Measurements from ENCODE around the gene PTPRN2. TPM values are rescaled to one million over a fixed set of nuclear protein-coding genes. Genes with fewer than 3 reads are reported as not detected.

PTPRN2 gene
- total RNA-seq, 1 experiment from 2014 or later, result not detected

DNA sequence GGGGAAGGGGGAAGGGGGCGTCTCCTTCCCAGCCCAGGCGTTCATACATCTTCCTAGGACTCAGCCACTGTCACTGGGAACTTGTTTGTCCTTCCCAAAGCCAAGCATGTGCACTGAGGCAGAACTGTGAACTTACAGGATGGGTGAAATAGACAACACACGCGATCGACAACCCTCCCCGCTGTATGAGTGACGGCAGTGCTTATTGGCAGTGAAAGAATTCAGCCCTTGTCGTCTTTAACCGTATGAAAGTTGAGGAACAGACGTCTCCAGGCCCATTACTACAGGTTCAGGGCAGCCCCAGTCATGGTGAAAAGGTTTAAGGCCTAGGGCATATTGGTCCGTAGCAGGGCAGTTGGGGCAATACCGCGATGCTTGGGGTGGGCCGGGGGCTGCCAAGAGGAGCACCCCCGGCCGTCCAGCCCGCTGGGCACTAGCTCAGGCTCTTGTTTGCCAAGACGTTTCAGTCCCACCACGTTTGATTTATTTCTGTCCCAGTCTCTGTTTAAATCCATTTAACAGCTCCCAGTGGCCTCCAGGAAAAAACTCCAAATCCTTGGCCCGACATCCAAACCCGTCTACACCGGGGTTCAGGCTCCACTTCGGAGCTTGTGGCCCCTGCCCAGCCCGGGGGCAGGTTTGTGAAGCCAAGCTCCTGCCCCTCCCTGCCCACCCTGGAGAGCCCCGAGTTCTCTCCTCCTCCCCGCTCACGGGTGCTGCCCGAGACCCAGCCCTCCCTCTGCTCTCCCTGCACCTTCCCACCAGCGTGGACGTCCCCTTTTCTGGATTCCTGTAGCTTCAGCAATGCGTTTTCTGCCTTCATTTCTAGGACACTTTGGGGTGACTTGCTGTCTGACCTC lies 1091.0 kb downstream of the PTPRN2 start:
- POLR2A ChIA-PET (ENCODE audit: unreplicated experiment), result no interaction called here
- CTCF ChIA-PET, result no interaction called here

DNA sequence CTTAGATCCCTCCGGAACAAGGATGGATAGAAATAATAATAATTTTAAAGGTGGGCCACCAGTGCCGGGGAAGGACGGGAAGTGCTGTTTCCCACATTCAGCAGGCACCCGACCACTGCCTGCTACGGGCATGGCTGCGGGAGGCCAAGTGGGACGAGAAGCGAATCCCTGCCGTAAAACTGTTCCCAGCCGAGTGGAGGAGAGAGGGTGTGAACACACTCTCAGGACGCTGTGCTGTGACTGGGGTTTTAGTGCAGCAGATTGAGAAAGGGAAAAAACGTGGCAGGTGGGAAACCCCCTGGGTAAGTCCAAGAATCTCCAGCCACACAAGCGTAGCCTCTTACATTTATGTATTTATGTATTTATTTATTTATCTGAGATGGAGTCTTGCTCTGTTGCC lies 1092.0 kb downstream of the PTPRN2 start:
- BruUV-seq (replicated peaks), result no TSS peak
- Histone ChIP-seq H3K4me3 (no peak overlapping the region), H3K9me2 (ENCODE audit: insufficient read depth) (no peaks in the 10 kb centered on the region), H3K27me3 (ENCODE audit: insufficient read depth, low read depth) (peaks cover 87% of the 10 kb centered on the region), H3K4me1 (replicated peaks; ENCODE audit: insufficient read depth) (no peaks in the 10 kb centered on the region), H3K36me3 (ENCODE audit: low read depth) (no peaks in the 10 kb centered on the region), H3K4me2 (no peak overlapping the region), H3K27ac (no peak overlapping the region), H2AFZ (no peak overlapping the region), H3K9me3 (ENCODE audit: insufficient read depth, low read depth) (0 out of 2 replicates have a peak, but pooled peaks cover 11% of the 10 kb centered on the region), H3F3A (ENCODE audit: insufficient read depth, low read depth) (peaks cover 5% of the 10 kb centered on the region), H4K20me1 (ENCODE audit: insufficient read depth) (no peaks in the 10 kb centered on the region), H3K79me2 (ENCODE audit: low read depth) (no peaks in the 10 kb centered on the region)
- intact Hi-C loops (cut with micrococcal nuclease; ENCODE audit: unreplicated experiment), result no loop called here
- 0 out of 2 replicates have a peak, but pooled peaks have one; percentile 55 for TF ChIP-seq EZH2 (IDR thresholded peaks at IDR 0.05; ENCODE audit: low read depth)
- TF ChIP-seq, protein P1, sequence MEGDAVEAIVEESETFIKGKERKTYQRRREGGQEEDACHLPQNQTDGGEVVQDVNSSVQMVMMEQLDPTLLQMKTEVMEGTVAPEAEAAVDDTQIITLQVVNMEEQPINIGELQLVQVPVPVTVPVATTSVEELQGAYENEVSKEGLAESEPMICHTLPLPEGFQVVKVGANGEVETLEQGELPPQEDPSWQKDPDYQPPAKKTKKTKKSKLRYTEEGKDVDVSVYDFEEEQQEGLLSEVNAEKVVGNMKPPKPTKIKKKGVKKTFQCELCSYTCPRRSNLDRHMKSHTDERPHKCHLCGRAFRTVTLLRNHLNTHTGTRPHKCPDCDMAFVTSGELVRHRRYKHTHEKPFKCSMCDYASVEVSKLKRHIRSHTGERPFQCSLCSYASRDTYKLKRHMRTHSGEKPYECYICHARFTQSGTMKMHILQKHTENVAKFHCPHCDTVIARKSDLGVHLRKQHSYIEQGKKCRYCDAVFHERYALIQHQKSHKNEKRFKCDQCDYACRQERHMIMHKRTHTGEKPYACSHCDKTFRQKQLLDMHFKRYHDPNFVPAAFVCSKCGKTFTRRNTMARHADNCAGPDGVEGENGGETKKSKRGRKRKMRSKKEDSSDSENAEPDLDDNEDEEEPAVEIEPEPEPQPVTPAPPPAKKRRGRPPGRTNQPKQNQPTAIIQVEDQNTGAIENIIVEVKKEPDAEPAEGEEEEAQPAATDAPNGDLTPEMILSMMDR (conservative IDR thresholded peaks at IDR 0.05), result no peak
- ChIA-PET CTCF (no interaction called here), POLR2A (ENCODE audit: unreplicated experiment) (no interaction called here)
- DNase-seq, result no peak

More for the DNA sequence above, 1091.0 kb downstream of the PTPRN2 start:
- Histone ChIP-seq H3K27ac (no peak overlapping the region), H3K27me3 (ENCODE audit: insufficient read depth, low read depth) (peaks cover 94% of the 10 kb centered on the region), H3K9me3 (ENCODE audit: insufficient read depth, low read depth) (0 out of 2 replicates have a peak, but pooled peaks cover 6% of the 10 kb centered on the region), H3K4me1 (replicated peaks; ENCODE audit: insufficient read depth) (no peaks in the 10 kb centered on the region), H3F3A (ENCODE audit: insufficient read depth, low read depth) (no peaks in the 10 kb centered on the region), H3K36me3 (ENCODE audit: low read depth) (no peaks in the 10 kb centered on the region), H3K79me2 (ENCODE audit: low read depth) (no peaks in the 10 kb centered on the region), H3K9me2 (ENCODE audit: insufficient read depth) (no peaks in the 10 kb centered on the region), H4K20me1 (ENCODE audit: insufficient read depth) (no peaks in the 10 kb centered on the region), H2AFZ (no peak overlapping the region), H3K4me2 (no peak overlapping the region), H3K4me3 (no peak overlapping the region)
- intact Hi-C loops (cut with micrococcal nuclease; ENCODE audit: unreplicated experiment), result no loop called here
- TF ChIP-seq, protein P1 (conservative IDR thresholded peaks at IDR 0.05), result no peak
- TF ChIP-seq EZH2 (IDR thresholded peaks at IDR 0.05; ENCODE audit: low read depth), result no peak
- DNase-seq, result no peak
- BruUV-seq (replicated peaks), result no TSS peak

DNA sequence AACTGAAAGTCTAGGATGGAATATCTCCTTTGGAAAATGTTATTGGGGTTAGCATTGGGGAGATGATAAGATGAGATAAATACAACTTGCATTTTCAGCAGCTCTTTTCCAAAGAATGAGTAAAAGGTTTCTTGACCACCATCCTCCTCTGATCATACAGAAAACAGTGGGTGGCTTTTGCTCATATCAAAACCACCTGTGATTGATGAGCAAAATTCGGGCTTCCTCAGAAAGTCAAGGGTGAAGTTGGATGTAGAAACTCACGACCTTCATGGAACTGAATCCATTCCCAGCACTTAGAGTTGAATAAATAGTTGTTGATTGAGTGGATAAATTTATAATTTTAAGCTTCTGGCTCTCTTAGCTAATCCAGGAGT lies 1092.5 kb downstream of the PTPRN2 start:
- H3K79me2 ChIP-seq (ENCODE audit: low read depth), result no peaks in the 10 kb centered on the region
- H3F3A ChIP-seq (ENCODE audit: insufficient read depth, low read depth), result peaks cover 9% of the 10 kb centered on the region
- POLR2A ChIA-PET (ENCODE audit: unreplicated experiment), result no interaction called here
- H3K4me2 ChIP-seq, result no peak overlapping the region
- BruUV-seq (replicated peaks), result no TSS peak
- peaks cover 82% of the 10 kb centered on the region for H3K27me3 ChIP-seq (ENCODE audit: insufficient read depth, low read depth)
- H3K4me3 ChIP-seq, result no peak overlapping the region
- no peaks in the 10 kb centered on the region for H3K36me3 ChIP-seq (ENCODE audit: low read depth)
- no peak for DNase-seq
- H4K20me1 ChIP-seq (ENCODE audit: insufficient read depth), result no peaks in the 10 kb centered on the region
- H3K4me1 ChIP-seq (replicated peaks; ENCODE audit: insufficient read depth), result peaks cover under 1% of the 10 kb centered on the region; the same call in 1 of the 2 replicates
- H3K9me3 ChIP-seq (ENCODE audit: insufficient read depth, low read depth), result 0 out of 2 replicates have a peak, but pooled peaks cover 11% of the 10 kb centered on the region
- no peak for TF ChIP-seq EZH2 (IDR thresholded peaks at IDR 0.05; ENCODE audit: low read depth)
- TF ChIP-seq, protein P1 (conservative IDR thresholded peaks at IDR 0.05), result no peak
- H3K9me2 ChIP-seq (ENCODE audit: insufficient read depth), result no peaks in the 10 kb centered on the region
- CTCF ChIA-PET, result no interaction called here
- intact Hi-C loops (cut with micrococcal nuclease; ENCODE audit: unreplicated experiment), result no loop called here
- no peak overlapping the region for H2AFZ ChIP-seq
- no peak overlapping the region for H3K27ac ChIP-seq

Data from PC-9 (cell line).